ENCODE data around the gene LARP1B. TPM values are rescaled to one million over a fixed set of nuclear protein-coding genes. Genes with fewer than 3 reads are reported as not detected.
"Not testable (repeated sequence)": the region's sequence is repeated elsewhere in the genome, so short reads cannot be mapped to it uniquely, and the experiment has no call there.

LARP1B gene
- total RNA-seq, 1 experiment from 2014 or later, result 31.1 TPM

- ATAC-seq (no peak), DNase-seq (ENCODE audit: low read depth, low spot score) (no peak)
- BruUV-seq (replicated peaks), result no TSS peak
- Histone ChIP-seq H4K20me1 (ENCODE audit: insufficient read depth) (no peaks in the 10 kb centered on the region), H3K79me2 (ENCODE audit: insufficient read depth, low read length) (no peaks in the 10 kb centered on the region), H3K9me3 (ENCODE audit: control insufficient read depth in 1 of 2, insufficient read depth in 1 of 2, low read depth in 1 of 2, low read length in 2 of 2) (no peaks in the 10 kb centered on the region), H3K27ac (ENCODE audit: low read depth, low read length) (no peak overlapping the region), H3K9me2 (ENCODE audit: insufficient read depth) (no peaks in the 10 kb centered on the region), H3K27me3 (ENCODE audit: insufficient read depth, low read length) (no peaks in the 10 kb centered on the region), H3K9ac (ENCODE audit: low read length) (no peak overlapping the region), H2AFZ (ENCODE audit: low read depth, low read length, poor library complexity, severe bottlenecking) (no peak overlapping the region), H3K4me1 (ENCODE audit: control insufficient read depth in 1 of 2, insufficient read depth in 2 of 2, low read length in 2 of 2) (no peaks in the 10 kb centered on the region), H3K36me3 (ENCODE audit: control insufficient read depth in 1 of 2, insufficient read depth in 2 of 2, low read length in 2 of 2) (no peaks in the 10 kb centered on the region), H3K4me2 (ENCODE audit: low read length) (no peak overlapping the region), H3K4me3 (replicated peaks in 1 of 2; ENCODE audit: low read depth in 1 of 2, low read length in 2 of 2) (no peak overlapping the region)
- POLR2A ChIA-PET, result no interaction called here
- CTCF ChIA-PET, result no interaction called here
- intact Hi-C loops (cut with micrococcal nuclease), result no loop called here
- TF ChIP-seq FOSL1 (IDR thresholded peaks at IDR 0.05; ENCODE audit: low read depth) (no peak), ATF3 (IDR thresholded peaks at IDR 0.05) (no peak), POLR2AphosphoS5 (IDR thresholded peaks at IDR 0.05; ENCODE audit: low read depth, low read length) (no peak), RAD21 (IDR thresholded peaks at IDR 0.05; ENCODE audit: low read depth) (no peak), SIN3A (IDR thresholded peaks at IDR 0.05; ENCODE audit: low read depth) (no peak), ZBTB33 (IDR thresholded peaks at IDR 0.05; ENCODE audit: extremely low read depth, insufficient replicate concordance, low read length) (no peak), JUND (IDR thresholded peaks at IDR 0.05) (no peak), ZFX (IDR thresholded peaks at IDR 0.05) (no peak), EGR1 (IDR thresholded peaks at IDR 0.05; ENCODE audit: low read depth) (no peak)
- TF ChIP-seq, protein P1, sequence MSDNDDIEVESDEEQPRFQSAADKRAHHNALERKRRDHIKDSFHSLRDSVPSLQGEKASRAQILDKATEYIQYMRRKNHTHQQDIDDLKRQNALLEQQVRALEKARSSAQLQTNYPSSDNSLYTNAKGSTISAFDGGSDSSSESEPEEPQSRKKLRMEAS (IDR thresholded peaks at IDR 0.05), result no peak
- RAD21 ChIA-PET (ENCODE audit: low non-redundant PET in 1 of 2, low total read pairs in 2 of 2, uncharacterized antibody in 2 of 2, unreplicated experiment in 2 of 2), result no interaction called here
These were observed 195.4 kb downstream of the LARP1B start for GRCh38 chr4:128256539-128256938.

DNA sequence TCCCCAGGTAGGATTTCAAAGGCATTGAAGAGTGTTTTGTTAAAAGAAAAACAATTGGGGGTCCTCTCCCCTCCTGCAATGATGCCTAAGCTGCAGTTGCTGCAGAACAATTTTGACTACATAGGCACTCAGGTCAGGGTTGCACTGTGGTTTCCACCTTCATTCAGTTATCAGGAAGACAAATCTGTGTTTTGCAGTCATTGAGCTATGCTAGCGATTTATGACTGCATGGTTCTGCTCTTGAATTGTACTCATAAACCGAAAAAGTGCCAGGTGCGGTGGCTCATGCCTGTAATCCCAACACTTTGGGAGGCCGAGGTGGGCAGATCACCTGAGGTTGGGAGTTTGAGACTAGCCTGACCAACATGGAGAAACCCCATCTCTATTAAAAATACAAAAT lies 197.1 kb downstream of the LARP1B start:
- CTCF ChIA-PET; H3K27ac ChIP-seq (ENCODE audit: low read depth, low read length); H3K36me3 ChIP-seq (ENCODE audit: control insufficient read depth in 1 of 2, insufficient read depth in 2 of 2, low read length in 2 of 2); H3K27me3 ChIP-seq (ENCODE audit: insufficient read depth, low read length); H3K79me2 ChIP-seq (ENCODE audit: insufficient read depth, low read length); H3K4me3 ChIP-seq (replicated peaks in 1 of 2; ENCODE audit: low read depth in 1 of 2, low read length in 2 of 2); H3K9me3 ChIP-seq (ENCODE audit: control insufficient read depth in 1 of 2, insufficient read depth in 1 of 2, low read depth in 1 of 2, low read length in 2 of 2); H3K9me2 ChIP-seq (ENCODE audit: insufficient read depth); H3K9ac ChIP-seq (ENCODE audit: low read length); DNase-seq (ENCODE audit: low read depth, low spot score); RAD21 ChIA-PET (ENCODE audit: low non-redundant PET in 1 of 2, low total read pairs in 2 of 2, uncharacterized antibody in 2 of 2, unreplicated experiment in 2 of 2); H4K20me1 ChIP-seq (ENCODE audit: insufficient read depth); intact Hi-C loops (cut with micrococcal nuclease); H3K4me1 ChIP-seq (ENCODE audit: control insufficient read depth in 1 of 2, insufficient read depth in 2 of 2, low read length in 2 of 2); ATAC-seq; BruUV-seq (replicated peaks); H3K4me2 ChIP-seq (ENCODE audit: low read length); H2AFZ ChIP-seq (ENCODE audit: low read depth, low read length, poor library complexity, severe bottlenecking); POLR2A ChIA-PET: not testable (repeated sequence)

- H3K4me2 ChIP-seq (ENCODE audit: low read length); H3K9ac ChIP-seq (ENCODE audit: low read length); H3K36me3 ChIP-seq (ENCODE audit: control insufficient read depth in 1 of 2, insufficient read depth in 2 of 2, low read length in 2 of 2); H3K79me2 ChIP-seq (ENCODE audit: insufficient read depth, low read length); CTCF ChIA-PET; H3K4me3 ChIP-seq (replicated peaks in 1 of 2; ENCODE audit: low read depth in 1 of 2, low read length in 2 of 2); DNase-seq (ENCODE audit: low read depth, low spot score); H3K4me1 ChIP-seq (ENCODE audit: control insufficient read depth in 1 of 2, insufficient read depth in 2 of 2, low read length in 2 of 2); H2AFZ ChIP-seq (ENCODE audit: low read depth, low read length, poor library complexity, severe bottlenecking); H3K27ac ChIP-seq (ENCODE audit: low read depth, low read length); BruUV-seq (replicated peaks); H3K27me3 ChIP-seq (ENCODE audit: insufficient read depth, low read length); intact Hi-C loops (cut with micrococcal nuclease); RAD21 ChIA-PET (ENCODE audit: low non-redundant PET in 1 of 2, low total read pairs in 2 of 2, uncharacterized antibody in 2 of 2, unreplicated experiment in 2 of 2); H4K20me1 ChIP-seq (ENCODE audit: insufficient read depth); H3K9me2 ChIP-seq (ENCODE audit: insufficient read depth); POLR2A ChIA-PET; ATAC-seq; H3K9me3 ChIP-seq (ENCODE audit: control insufficient read depth in 1 of 2, insufficient read depth in 1 of 2, low read depth in 1 of 2, low read length in 2 of 2): not testable (repeated sequence)
These were observed 198.8 kb downstream of the LARP1B start for GRCh38 chr4:128259889-128260288.
